Nephron (organoid): ENCODE results near the gene CYSLTR2.

Experiments
- H3K27ac Mint-ChIP-seq, 3 experiments: 2 replicates each; pipeline ENCODE4 v1.8.0; 2020; ENCODE audit warnings: mixed read lengths in 3 of 3, mild to moderate bottlenecking in 2 of 3, moderate library complexity in 1 of 3
- H3K27me3 Mint-ChIP-seq: 2 replicates; pipeline ENCODE4 v1.8.0; 2021; ENCODE audit warnings: low read depth, mild to moderate bottlenecking, moderate library complexity, mixed read lengths
- H3K36me3 Mint-ChIP-seq: 2 replicates; pipeline ENCODE4 v1.8.0; 2020; ENCODE audit warnings: low read depth, mixed read lengths
- H3K4me1 Mint-ChIP-seq: 2 replicates; pipeline ENCODE4 v1.8.0; 2020; ENCODE audit warnings: mixed read lengths
- H3K4me3 Mint-ChIP-seq, 3 experiments: 2 replicates each; pipeline ENCODE4 v1.8.0; 2020; ENCODE audit warnings: mild to moderate bottlenecking in 3 of 3, mixed read lengths in 3 of 3, moderate library complexity in 2 of 3
- H3K9me3 Mint-ChIP-seq: 2 replicates; pipeline ENCODE4 v1.8.0; 2020; ENCODE audit warnings: mixed read lengths
- TF ChIP-seq, protein P1 (sequence below), 3 experiments: fragments of 200-600 bp; sonication (generic); IDR thresholded peaks; one replicate each; pipeline ENCODE4 v1.5.0; 2021; ENCODE audit warnings: antibody characterized with exemption in 3 of 3; ENCODE audit not compliant: unreplicated experiment in 3 of 3

Gene CYSLTR2

DNA sequence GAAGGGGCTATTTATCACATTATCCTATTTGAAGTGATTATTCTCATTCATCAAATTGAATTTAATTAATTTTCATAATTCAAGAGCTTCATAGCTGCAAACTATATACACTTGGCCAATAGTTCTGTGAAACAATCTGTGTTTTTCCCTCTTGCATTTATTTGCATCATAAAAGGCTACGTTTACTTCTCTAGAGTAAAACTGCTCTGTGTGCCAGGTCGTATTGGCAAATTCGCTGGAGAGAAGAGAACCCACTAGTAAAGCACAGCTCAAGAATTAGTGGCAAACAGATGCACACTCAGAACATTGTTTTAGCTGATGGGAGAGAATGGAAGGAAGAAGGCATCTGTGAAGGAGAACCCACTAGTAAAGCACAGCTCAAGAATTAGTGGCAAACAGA is 81.8 kb downstream of the CYSLTR2 start:
- Mint-ChIP-seq H3K27ac (no peak overlapping the region), H3K4me3 (no peak overlapping the region), H3K9me3 (no peaks in the 10 kb centered on the region), H3K36me3 (no peaks in the 10 kb centered on the region), H3K4me1 (peaks cover 9% of the 10 kb centered on the region), H3K27me3 (no peaks in the 10 kb centered on the region)
- TF ChIP-seq, protein P1, sequence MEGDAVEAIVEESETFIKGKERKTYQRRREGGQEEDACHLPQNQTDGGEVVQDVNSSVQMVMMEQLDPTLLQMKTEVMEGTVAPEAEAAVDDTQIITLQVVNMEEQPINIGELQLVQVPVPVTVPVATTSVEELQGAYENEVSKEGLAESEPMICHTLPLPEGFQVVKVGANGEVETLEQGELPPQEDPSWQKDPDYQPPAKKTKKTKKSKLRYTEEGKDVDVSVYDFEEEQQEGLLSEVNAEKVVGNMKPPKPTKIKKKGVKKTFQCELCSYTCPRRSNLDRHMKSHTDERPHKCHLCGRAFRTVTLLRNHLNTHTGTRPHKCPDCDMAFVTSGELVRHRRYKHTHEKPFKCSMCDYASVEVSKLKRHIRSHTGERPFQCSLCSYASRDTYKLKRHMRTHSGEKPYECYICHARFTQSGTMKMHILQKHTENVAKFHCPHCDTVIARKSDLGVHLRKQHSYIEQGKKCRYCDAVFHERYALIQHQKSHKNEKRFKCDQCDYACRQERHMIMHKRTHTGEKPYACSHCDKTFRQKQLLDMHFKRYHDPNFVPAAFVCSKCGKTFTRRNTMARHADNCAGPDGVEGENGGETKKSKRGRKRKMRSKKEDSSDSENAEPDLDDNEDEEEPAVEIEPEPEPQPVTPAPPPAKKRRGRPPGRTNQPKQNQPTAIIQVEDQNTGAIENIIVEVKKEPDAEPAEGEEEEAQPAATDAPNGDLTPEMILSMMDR (IDR thresholded peaks at IDR 0.05; ENCODE audit: unreplicated experiment in 3 of 3), result no peak

GRCh38 chr13:48737689-48738088 is 84.0 kb downstream of the CYSLTR2 start:
- Mint-ChIP-seq H3K36me3 (no peaks in the 10 kb centered on the region), H3K9me3 (no peaks in the 10 kb centered on the region), H3K27me3 (no peaks in the 10 kb centered on the region), H3K4me1 (peaks cover 16% of the 10 kb centered on the region), H3K4me3 (no peak overlapping the region), H3K27ac (no peak overlapping the region)
- TF ChIP-seq, protein P1 (IDR thresholded peaks at IDR 0.05; ENCODE audit: unreplicated experiment in 3 of 3), result no peak

DNA sequence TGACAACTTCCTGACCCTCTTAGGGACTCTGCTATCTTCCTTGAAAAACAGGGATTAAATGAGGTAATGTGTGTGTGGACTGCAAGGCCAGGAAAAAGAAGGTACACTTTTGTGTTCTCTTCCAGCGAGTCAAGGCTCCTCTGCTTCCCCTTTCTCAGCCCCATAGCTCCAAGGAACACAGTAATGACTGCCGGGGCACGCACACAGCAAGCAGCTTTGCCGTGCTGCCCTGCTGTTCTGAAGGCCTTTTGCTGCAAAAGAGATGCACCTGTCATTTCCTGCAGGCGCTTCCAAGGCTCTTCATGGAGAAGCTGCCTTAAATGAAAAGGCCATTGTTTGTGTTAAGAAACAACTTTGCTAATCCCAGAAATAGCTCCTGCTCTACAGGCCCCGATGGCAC is 84.6 kb downstream of the CYSLTR2 start:
- TF ChIP-seq, protein P1 (IDR thresholded peaks at IDR 0.05; ENCODE audit: unreplicated experiment in 3 of 3), result no peak
- no peak overlapping the region for H3K4me3 Mint-ChIP-seq
- H3K27me3 Mint-ChIP-seq, result no peaks in the 10 kb centered on the region
- H3K9me3 Mint-ChIP-seq, result no peaks in the 10 kb centered on the region
- no peak overlapping the region for H3K27ac Mint-ChIP-seq
- H3K4me1 Mint-ChIP-seq, result peaks cover 16% of the 10 kb centered on the region
- H3K36me3 Mint-ChIP-seq, result no peaks in the 10 kb centered on the region

- H3K9me3 Mint-ChIP-seq, result no peaks in the 10 kb centered on the region
- TF ChIP-seq, protein P1 (IDR thresholded peaks at IDR 0.05; ENCODE audit: unreplicated experiment in 3 of 3), result no peak
- no peak overlapping the region for H3K4me3 Mint-ChIP-seq
- peak overlapping the region in 2 of 3 experiments; percentile 23 to 49 for H3K27ac Mint-ChIP-seq
- peaks cover 16% of the 10 kb centered on the region for H3K4me1 Mint-ChIP-seq
- no peaks in the 10 kb centered on the region for H3K36me3 Mint-ChIP-seq
- no peaks in the 10 kb centered on the region for H3K27me3 Mint-ChIP-seq
Measured at GRCh38 chr13:48739386-48739964, 85.7 kb downstream of the CYSLTR2 start.

- no peaks in the 10 kb centered on the region for H3K27me3 Mint-ChIP-seq
- H3K27ac Mint-ChIP-seq, result no peak overlapping the region
- TF ChIP-seq, protein P1 (IDR thresholded peaks at IDR 0.05; ENCODE audit: unreplicated experiment in 3 of 3), result no peak
- peaks cover 16% of the 10 kb centered on the region for H3K4me1 Mint-ChIP-seq
- no peaks in the 10 kb centered on the region for H3K9me3 Mint-ChIP-seq
- no peak overlapping the region for H3K4me3 Mint-ChIP-seq
- H3K36me3 Mint-ChIP-seq, result no peaks in the 10 kb centered on the region
Measured at GRCh38 chr13:48741377-48741776, 87.6 kb downstream of the CYSLTR2 start.

DNA sequence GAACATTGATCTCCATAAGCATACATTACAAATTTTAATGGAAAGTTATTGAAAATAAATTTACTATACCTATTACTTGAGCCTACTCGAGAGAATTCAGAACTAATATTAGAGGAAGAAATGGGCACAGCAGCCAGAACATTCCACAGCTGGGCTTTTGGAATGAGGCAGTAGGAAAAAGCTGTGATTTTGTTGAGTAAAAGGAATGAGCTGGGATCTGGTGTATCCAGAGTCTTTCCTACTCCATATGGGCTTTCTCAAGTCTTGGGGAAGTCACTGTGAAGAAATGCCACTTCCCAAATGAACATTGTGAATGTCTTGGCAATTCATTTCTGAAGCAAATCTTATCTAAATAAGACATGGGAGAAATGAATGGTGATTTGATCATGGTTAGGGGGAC is 93.1 kb downstream of the CYSLTR2 start:
- Mint-ChIP-seq H3K27ac (no peak overlapping the region), H3K4me1 (peaks cover 6% of the 10 kb centered on the region), H3K36me3 (no peaks in the 10 kb centered on the region), H3K9me3 (no peaks in the 10 kb centered on the region), H3K27me3 (no peaks in the 10 kb centered on the region), H3K4me3 (no peak overlapping the region)
- TF ChIP-seq, protein P1 (IDR thresholded peaks at IDR 0.05; ENCODE audit: unreplicated experiment in 3 of 3), result no peak
